ES-I3 (cell line): ENCODE measurements around the gene PNLIPRP1.

Experiments
- H3K36me3 ChIP-seq: 2 replicates; pipeline ENCODE4 v1.6.1; 2013; ENCODE audit warnings: mild to moderate bottlenecking, low read length, control low read depth, moderate library complexity; ENCODE audit not compliant: insufficient read depth
- H3K4me1 ChIP-seq: 2 replicates; pipeline ENCODE4 v1.6.1; 2013; ENCODE audit warnings: mild to moderate bottlenecking, control low read depth, low read length; ENCODE audit not compliant: insufficient read depth
- H3K9ac ChIP-seq: 2 replicates; pipeline ENCODE4 v1.6.1; 2013; ENCODE audit warnings: low read depth, mild to moderate bottlenecking, low read length, moderate library complexity
- H3K9me3 ChIP-seq: 2 replicates; pipeline ENCODE4 v1.6.1; 2013; ENCODE audit warnings: mild to moderate bottlenecking, low read length, moderate library complexity; ENCODE audit not compliant: control insufficient read depth, insufficient read depth

PNLIPRP1 gene

DNA sequence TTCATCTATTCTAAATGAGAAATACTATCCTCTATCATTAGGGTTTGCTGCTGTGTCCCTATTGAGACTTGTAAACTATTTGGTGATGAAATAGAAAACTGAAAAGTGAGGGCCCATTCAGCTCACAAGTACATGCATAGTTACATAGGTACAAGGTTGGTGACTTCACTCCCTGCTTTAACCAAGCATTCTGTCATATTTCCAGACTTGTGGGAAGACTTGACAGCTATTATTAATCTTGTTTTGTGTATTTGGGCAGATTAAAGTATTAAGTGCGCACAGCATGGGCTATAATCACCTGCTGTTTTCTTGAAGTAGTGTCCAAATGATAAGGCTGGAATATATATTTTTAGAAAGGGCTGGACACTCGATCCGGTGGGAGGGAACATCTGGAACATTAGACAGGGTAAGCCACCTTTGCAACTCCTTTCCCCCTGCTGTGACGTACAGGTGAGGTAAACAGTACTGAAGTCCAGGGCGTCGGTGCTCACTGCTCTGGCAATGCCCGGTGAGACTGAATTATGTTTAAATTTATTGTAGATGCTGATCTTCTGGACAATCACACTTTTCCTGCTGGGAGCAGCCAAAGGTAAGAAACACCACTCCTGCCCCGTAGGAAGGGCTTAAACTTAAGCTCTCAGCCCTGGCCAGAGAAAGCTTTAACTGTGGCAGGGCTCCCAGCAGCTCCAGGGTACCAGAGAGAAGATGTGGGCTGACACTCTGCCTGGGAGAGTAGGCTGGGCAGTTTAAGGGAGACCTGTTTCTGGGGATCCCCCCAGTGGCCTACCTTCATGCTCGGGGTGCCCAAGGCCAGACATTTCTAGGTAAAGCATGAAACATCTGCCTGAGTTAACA lies at the start of gene PNLIPRP1:
TSS of gene PNLIPRP1 (plus strand) at position 370 of the 855 bp plus-strand sequence. CDS start at position 541, 171 bp downstream.
- H3K9ac ChIP-seq: no peak within 1 kb of the TSS
- no peaks in the 10 kb centered on the region for H3K4me1 ChIP-seq
- no peaks in the 10 kb centered on the region for H3K36me3 ChIP-seq
- no peaks in the 10 kb centered on the region; the same call in 1 of the 2 replicates for H3K9me3 ChIP-seq

DNA sequence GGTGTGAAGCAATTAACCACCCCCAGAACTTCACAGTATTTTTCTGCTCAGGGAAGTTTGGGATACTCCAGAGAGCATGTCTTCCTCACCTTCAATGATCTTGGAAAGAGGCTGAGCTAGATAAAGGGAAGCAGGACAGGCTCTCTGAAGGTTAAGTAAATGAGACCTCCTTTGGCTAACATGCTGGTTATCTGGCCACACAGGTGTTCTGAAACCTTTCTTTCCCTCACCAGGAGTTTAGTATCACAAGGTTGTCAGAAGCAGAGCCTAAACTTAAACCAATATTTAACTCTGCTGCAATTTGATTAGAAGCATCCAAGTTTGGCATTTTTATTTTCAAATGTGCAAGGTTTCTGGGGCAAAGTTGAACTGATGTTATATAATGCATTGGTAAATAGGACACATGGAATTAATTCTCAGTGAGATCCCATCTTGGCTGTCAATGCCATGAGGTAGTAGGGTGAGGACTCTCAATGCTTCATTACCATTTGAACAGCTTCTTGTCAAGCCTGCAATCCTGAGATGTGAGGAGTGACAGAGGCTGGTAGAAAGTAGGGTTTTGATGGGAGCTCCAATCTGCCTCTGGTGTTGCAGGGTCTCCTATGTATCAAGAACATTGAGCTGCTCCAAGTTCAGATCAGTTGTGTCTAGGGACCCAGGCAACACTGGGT lies 48.6 kb upstream of the PNLIPRP1 start:
- no peak overlapping the region for H3K9ac ChIP-seq
- H3K4me1 ChIP-seq: peaks cover 9% of the 10 kb centered on the region
- peaks cover 4% of the 10 kb centered on the region; the same call in 1 of the 2 replicates for H3K9me3 ChIP-seq
- no peaks in the 10 kb centered on the region for H3K36me3 ChIP-seq

DNA sequence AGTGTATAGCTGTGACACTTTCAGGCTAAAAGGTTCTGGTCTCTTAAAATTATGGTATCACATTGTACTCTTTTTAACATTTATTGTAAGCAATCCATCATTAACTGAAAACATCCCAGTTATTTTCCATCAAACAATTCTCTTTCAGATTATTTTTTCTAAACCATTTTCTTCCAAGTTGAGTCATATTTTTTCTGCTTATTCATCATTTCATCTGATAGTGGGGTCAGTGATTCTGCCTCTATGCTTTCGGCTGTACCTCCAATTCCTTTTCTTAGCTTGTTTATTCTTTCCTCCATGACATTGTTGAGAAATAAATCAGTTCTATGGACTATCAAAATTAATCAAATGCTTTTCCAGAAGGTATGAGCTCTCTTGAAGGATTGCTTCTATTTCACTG lies 45.6 kb upstream of the PNLIPRP1 start:
- H3K4me1 ChIP-seq: peaks cover 9% of the 10 kb centered on the region
- H3K9ac ChIP-seq: no peak overlapping the region
- H3K36me3 ChIP-seq: no peaks in the 10 kb centered on the region
- no peaks in the 10 kb centered on the region; the same call in 1 of the 2 replicates for H3K9me3 ChIP-seq

GRCh38 chr10:116545756-116546155 lies 45.0 kb upstream of the PNLIPRP1 start, which contains the start of gene PNLIP:
Gene PNLIP (plus strand): TSS chr10:116545931. CDS start chr10:116546093, 162 bp downstream.
- Histone ChIP-seq H3K9ac (no peak within 1 kb of the TSS), H3K4me1 (peaks cover 9% of the 10 kb centered on the region), H3K36me3 (no peaks in the 10 kb centered on the region), H3K9me3 (no peaks in the 10 kb centered on the region)

GRCh38 chr10:116548301-116548700 lies 42.5 kb upstream of the PNLIPRP1 start:
- Histone ChIP-seq H3K4me1 (no peaks in the 10 kb centered on the region), H3K9ac (no peak overlapping the region), H3K9me3 (no peaks in the 10 kb centered on the region), H3K36me3 (no peaks in the 10 kb centered on the region)

DNA sequence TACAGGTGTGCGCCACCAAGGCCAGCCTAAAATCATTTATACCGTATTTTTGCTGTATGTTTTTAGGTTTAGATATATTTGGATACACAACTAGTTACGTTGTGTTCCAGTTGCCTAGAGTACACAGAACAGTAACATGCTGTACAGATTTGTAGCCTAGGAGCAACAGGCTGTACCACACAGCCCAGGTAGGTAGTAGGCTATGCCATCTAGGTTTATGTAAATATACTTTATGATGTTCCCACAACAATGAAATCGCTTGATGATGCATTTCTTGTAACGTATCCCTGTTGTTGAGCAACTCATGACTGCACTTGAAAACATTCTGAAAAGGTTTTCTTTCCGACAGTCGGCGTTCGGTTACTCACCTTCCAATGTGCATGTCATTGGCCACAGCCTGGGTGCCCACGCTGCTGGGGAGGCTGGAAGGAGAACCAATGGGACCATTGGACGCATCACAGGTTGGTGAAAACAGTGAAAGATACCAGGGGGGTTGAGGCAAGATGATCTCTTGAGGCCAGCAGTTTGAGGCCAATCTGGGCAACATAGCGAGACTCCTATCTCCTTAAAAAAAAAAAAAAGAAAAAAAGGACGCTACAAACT lies 37.3 kb upstream of the PNLIPRP1 start:
- no peaks in the 10 kb centered on the region for H3K36me3 ChIP-seq
- H3K9me3 ChIP-seq: no peaks in the 10 kb centered on the region
- no peak overlapping the region for H3K9ac ChIP-seq
- no peaks in the 10 kb centered on the region; the same call in 1 of the 2 replicates for H3K4me1 ChIP-seq

- Histone ChIP-seq H3K4me1 (no peaks in the 10 kb centered on the region; the same call in 1 of the 2 replicates), H3K9me3 (no peaks in the 10 kb centered on the region), H3K36me3 (no peaks in the 10 kb centered on the region), H3K9ac (no peak overlapping the region)
These were observed 36.1 kb upstream of the PNLIPRP1 start for GRCh38 chr10:116554628-116555027.

- Histone ChIP-seq H3K36me3 (no peaks in the 10 kb centered on the region), H3K9ac (no peak overlapping the region), H3K9me3 (no peaks in the 10 kb centered on the region), H3K4me1 (no peaks in the 10 kb centered on the region; the same call in 1 of the 2 replicates)
These were observed 34.9 kb upstream of the PNLIPRP1 start for GRCh38 chr10:116555880-116556279.

DNA sequence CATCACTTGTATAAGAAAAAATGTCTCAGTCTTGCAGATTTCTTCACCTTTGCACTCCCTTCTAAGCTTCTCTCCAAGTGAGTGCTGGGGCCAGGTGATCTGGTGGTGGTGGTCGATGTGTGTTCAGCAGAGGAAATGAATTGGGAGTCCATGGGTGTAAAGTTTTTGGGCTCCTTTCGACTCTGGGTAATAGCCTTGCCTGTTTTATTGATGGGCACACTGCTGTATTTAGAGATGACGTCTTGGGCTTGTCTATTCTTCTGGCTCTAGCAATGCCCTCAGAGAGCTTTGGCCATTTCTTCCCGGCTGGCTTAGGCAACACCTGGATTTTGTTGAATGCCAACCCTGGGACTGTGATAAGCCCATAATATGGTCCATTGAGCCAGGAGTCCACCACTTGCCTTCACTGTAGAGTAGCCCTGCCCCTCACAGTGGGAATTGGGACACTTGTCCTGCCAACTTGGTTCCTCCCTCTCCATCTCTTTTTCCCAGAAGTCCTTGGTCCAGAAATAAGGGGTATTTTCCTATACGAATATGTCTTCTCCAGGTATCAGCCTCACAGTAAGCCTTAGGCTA lies 33.4 kb upstream of the PNLIPRP1 start:
- Histone ChIP-seq H3K9me3 (no peaks in the 10 kb centered on the region), H3K36me3 (no peaks in the 10 kb centered on the region), H3K4me1 (no peaks in the 10 kb centered on the region; the same call in 1 of the 2 replicates), H3K9ac (no peak overlapping the region)

GRCh38 chr10:116565534-116565933 lies 25.2 kb upstream of the PNLIPRP1 start:
- H3K36me3 ChIP-seq: no peaks in the 10 kb centered on the region
- no peaks in the 10 kb centered on the region for H3K4me1 ChIP-seq
- no peak overlapping the region for H3K9ac ChIP-seq
- no peaks in the 10 kb centered on the region for H3K9me3 ChIP-seq

GRCh38 chr10:116566932-116567331 lies 23.8 kb upstream of the PNLIPRP1 start:
- H3K4me1 ChIP-seq: no peaks in the 10 kb centered on the region
- no peaks in the 10 kb centered on the region for H3K36me3 ChIP-seq
- H3K9me3 ChIP-seq: no peaks in the 10 kb centered on the region
- H3K9ac ChIP-seq: no peak overlapping the region

DNA sequence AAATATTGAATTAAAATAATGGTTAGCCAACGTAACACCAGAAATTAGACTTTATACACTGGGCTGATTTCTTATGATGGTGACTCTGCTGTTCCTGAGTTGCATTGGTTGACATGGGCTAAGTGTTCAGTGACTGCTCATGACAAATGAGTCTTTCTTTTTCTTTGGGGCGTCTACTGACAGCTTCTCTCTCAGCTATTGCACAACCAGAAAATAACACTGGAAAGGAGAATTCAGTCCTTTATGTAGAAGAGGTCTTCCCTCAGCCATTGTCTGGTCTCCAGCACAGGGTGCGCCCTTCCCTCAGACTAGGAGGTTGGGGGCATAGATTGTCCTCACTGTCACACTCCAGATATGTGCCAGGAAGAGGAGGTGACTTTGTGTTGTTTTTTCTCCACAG lies 23.4 kb upstream of the PNLIPRP1 start:
- Histone ChIP-seq H3K36me3 (no peaks in the 10 kb centered on the region), H3K4me1 (no peaks in the 10 kb centered on the region), H3K9ac (no peak overlapping the region), H3K9me3 (no peaks in the 10 kb centered on the region)

GRCh38 chr10:116574797-116575196 lies 16.0 kb upstream of the PNLIPRP1 start:
- H3K4me1 ChIP-seq: no peaks in the 10 kb centered on the region
- no peak overlapping the region for H3K9ac ChIP-seq
- no peaks in the 10 kb centered on the region for H3K36me3 ChIP-seq
- no peaks in the 10 kb centered on the region for H3K9me3 ChIP-seq

GRCh38 chr10:116587878-116588591 lies 2.7 kb upstream of the PNLIPRP1 start:
- Histone ChIP-seq H3K4me1 (no peaks in the 10 kb centered on the region), H3K9me3 (no peaks in the 10 kb centered on the region; the same call in 1 of the 2 replicates), H3K9ac (no peak overlapping the region), H3K36me3 (no peaks in the 10 kb centered on the region)
